GM10847 (cell line): ENCODE data around the gene ARF3.

Experiments used
- POLR2A ChIP-seq: IDR thresholded peaks from 2 replicates; pipeline ENCODE4 v1.6.1; 2011; ENCODE audit not compliant: insufficient read length; ENCODE audit errors: extremely low read depth

The ARF3 gene

GRCh38 chr12:48927261-48927660 lies 30.0 kb downstream of the ARF3 start:
- TF ChIP-seq POLR2A, result no peak

- TF ChIP-seq POLR2A, result peak; percentile 78
Observed at GRCh38 chr12:48925304-48926011, 31.8 kb downstream of the ARF3 start, which contains the start of gene FKBP11. Gene FKBP11, minus strand, starts transcription at chr12:48925492. Its CDS starts 64 bp downstream, at chr12:48925428.

GRCh38 chr12:48924617-48925303 lies 32.5 kb downstream of the ARF3 start:
- TF ChIP-seq POLR2A, result no peak

- TF ChIP-seq POLR2A, result no peak
Observed at GRCh38 chr12:48923117-48923516, 34.2 kb downstream of the ARF3 start.

- no peak for TF ChIP-seq POLR2A
Observed at GRCh38 chr12:48917857-48918537, 39.3 kb downstream of the ARF3 start.

- TF ChIP-seq POLR2A, result no peak
Observed at GRCh38 chr12:48910196-48910595, 47.1 kb downstream of the ARF3 start.

GRCh38 chr12:48907245-48907644 lies 50.0 kb downstream of the ARF3 start:
- TF ChIP-seq POLR2A, result no peak

- no peak for TF ChIP-seq POLR2A
Observed at GRCh38 chr12:48903982-48904411, 53.3 kb downstream of the ARF3 start.

GRCh38 chr12:48903363-48903981 lies 53.8 kb downstream of the ARF3 start:
- no peak for TF ChIP-seq POLR2A

- no peak for TF ChIP-seq POLR2A
Observed at GRCh38 chr12:48901278-48901677, 56.0 kb downstream of the ARF3 start.

- TF ChIP-seq POLR2A, result no peak
Observed at GRCh38 chr12:48899651-48900050, 57.6 kb downstream of the ARF3 start.

- no peak for TF ChIP-seq POLR2A
Observed at GRCh38 chr12:48894271-48894670, 63.0 kb downstream of the ARF3 start.

- TF ChIP-seq POLR2A, result no peak
Observed at GRCh38 chr12:48890657-48891418, 66.4 kb downstream of the ARF3 start.

GRCh38 chr12:48889679-48890078 lies 67.6 kb downstream of the ARF3 start:
- TF ChIP-seq POLR2A, result no peak
